ENCODE results near the gene INPP5A. TPM values are rescaled to one million over a fixed set of nuclear protein-coding genes. Genes with fewer than 3 reads are reported as not detected.

Gene INPP5A
- total RNA-seq, 1 donor from 2014 or later = 30.6 TPM

DNA sequence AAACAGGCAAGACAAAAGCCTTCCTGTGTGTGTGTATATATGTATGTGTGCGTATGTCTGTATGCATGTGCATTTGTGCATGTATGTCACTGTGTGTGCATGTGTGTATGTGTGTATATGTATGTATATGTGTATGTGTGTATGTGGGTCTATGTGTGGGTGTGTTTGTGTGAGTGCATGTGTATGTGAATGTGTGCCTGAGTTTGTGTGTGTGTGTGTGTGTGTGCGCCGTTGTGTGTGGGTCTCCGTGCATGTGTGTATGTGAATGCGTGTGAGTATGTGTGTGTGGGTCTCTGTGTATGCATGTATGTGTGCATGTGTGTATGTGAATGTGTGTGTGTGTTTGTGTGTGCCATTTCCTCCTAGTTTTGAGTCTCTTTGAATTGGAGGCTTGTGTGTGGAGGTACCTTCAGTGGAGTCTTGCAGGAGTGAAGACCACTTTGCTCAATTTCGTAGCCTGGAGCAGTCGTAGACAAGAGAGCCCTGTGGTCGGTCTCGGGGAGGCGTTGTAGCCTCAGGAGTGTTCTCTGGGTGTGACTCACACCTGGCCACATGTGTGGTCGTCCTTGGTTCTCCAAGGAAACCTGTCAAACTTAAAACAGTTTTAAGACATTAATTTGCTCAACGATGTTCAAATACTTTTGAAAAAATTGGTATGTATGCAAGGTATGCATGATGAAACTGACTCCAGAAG is 28.1 kb downstream of the INPP5A start:
- TF ChIP-seq, protein P1, sequence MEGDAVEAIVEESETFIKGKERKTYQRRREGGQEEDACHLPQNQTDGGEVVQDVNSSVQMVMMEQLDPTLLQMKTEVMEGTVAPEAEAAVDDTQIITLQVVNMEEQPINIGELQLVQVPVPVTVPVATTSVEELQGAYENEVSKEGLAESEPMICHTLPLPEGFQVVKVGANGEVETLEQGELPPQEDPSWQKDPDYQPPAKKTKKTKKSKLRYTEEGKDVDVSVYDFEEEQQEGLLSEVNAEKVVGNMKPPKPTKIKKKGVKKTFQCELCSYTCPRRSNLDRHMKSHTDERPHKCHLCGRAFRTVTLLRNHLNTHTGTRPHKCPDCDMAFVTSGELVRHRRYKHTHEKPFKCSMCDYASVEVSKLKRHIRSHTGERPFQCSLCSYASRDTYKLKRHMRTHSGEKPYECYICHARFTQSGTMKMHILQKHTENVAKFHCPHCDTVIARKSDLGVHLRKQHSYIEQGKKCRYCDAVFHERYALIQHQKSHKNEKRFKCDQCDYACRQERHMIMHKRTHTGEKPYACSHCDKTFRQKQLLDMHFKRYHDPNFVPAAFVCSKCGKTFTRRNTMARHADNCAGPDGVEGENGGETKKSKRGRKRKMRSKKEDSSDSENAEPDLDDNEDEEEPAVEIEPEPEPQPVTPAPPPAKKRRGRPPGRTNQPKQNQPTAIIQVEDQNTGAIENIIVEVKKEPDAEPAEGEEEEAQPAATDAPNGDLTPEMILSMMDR (IDR thresholded peaks at IDR 0.05; ENCODE audit: unreplicated experiment) = no peak
- Mint-ChIP-seq H3K36me3 (ENCODE audit: insufficient read depth) (peaks cover 3% of the 10 kb centered on the region), H3K27ac (no peak overlapping the region), H3K4me3 (ENCODE audit: low read depth) (no peak overlapping the region), H3K9me3 (ENCODE audit: low read depth) (peaks cover 3% of the 10 kb centered on the region), H3K27me3 (no peaks in the 10 kb centered on the region), H3K4me1 (ENCODE audit: low read depth) (peaks cover 2% of the 10 kb centered on the region)
- no peak for DNase-seq (ENCODE audit: low spot score, unreplicated experiment)

GRCh38 chr10:132566892-132567291 is 29.3 kb downstream of the INPP5A start:
- Mint-ChIP-seq H3K36me3 (ENCODE audit: insufficient read depth) (peaks cover 1% of the 10 kb centered on the region), H3K4me1 (ENCODE audit: low read depth) (peaks cover 2% of the 10 kb centered on the region), H3K27ac (no peak overlapping the region), H3K9me3 (ENCODE audit: low read depth) (no peaks in the 10 kb centered on the region), H3K27me3 (no peaks in the 10 kb centered on the region), H3K4me3 (ENCODE audit: low read depth) (no peak overlapping the region)
- TF ChIP-seq, protein P1 (IDR thresholded peaks at IDR 0.05; ENCODE audit: unreplicated experiment) = no peak
- DNase-seq (ENCODE audit: low spot score, unreplicated experiment) = no peak

DNA sequence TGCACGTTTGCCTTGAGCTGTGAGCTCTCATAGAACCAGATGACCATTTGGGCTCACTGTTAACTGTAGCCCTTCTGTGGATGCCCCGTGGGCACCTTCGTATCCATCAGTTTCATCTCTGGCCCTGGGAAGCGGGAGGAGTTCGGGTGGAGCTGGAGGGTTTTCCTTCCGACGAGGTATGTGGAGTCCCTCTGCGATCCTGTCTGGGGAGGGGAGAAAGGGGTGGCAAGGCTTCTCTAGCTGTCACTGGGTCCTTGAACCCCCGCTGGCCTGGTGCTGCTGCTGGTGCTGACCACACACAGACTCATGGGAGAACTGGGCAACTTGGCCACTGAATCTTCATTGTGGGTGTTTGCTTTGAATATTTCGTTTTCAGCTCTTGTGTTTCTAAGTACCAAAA is 32.7 kb downstream of the INPP5A start:
- no peak for DNase-seq (ENCODE audit: low spot score, unreplicated experiment)
- Mint-ChIP-seq H3K9me3 (ENCODE audit: low read depth) (no peaks in the 10 kb centered on the region), H3K27ac (no peak overlapping the region), H3K4me1 (ENCODE audit: low read depth) (peaks cover 5% of the 10 kb centered on the region), H3K27me3 (no peaks in the 10 kb centered on the region), H3K4me3 (ENCODE audit: low read depth) (no peak overlapping the region), H3K36me3 (ENCODE audit: insufficient read depth) (no peaks in the 10 kb centered on the region)
- TF ChIP-seq, protein P1 (IDR thresholded peaks at IDR 0.05; ENCODE audit: unreplicated experiment) = no peak

- no peaks in the 10 kb centered on the region for H3K27me3 Mint-ChIP-seq
- H3K4me1 Mint-ChIP-seq (ENCODE audit: low read depth) = peaks cover 12% of the 10 kb centered on the region
- no peak for DNase-seq (ENCODE audit: low spot score, unreplicated experiment)
These were observed 33.4 kb downstream of the INPP5A start for GRCh38 chr10:132570771-132571649.

More at GRCh38 chr10:132570771-132571649, 33.4 kb downstream of the INPP5A start:
- H3K27ac Mint-ChIP-seq = no peak overlapping the region
- no peak overlapping the region for H3K4me3 Mint-ChIP-seq (ENCODE audit: low read depth)
- H3K9me3 Mint-ChIP-seq (ENCODE audit: low read depth) = no peaks in the 10 kb centered on the region
- H3K36me3 Mint-ChIP-seq (ENCODE audit: insufficient read depth) = no peaks in the 10 kb centered on the region
- TF ChIP-seq, protein P1 (IDR thresholded peaks at IDR 0.05; ENCODE audit: unreplicated experiment) = no peak

All from progenitor cell of endocrine pancreas (in vitro differentiated cells).